Measurements from ENCODE around the gene ST3GAL2. TPM values are rescaled to one million over a fixed set of nuclear protein-coding genes. Genes with fewer than 3 reads are reported as not detected.

The ST3GAL2 gene
- total and polyA plus RNA-seq, 2 of the 4 experiments (the other 2 are of a cell fraction) = 17.4 to 17.7 TPM

GRCh38 chr16:70467113-70467512, 28.2 kb upstream of the ST3GAL2 start:
- peak overlapping the region; percentile 78 for H2AK9ac ChIP-seq (replicated peaks; ENCODE audit: low read depth, low read length, poor library complexity)
- peaks cover 2% of the 10 kb centered on the region; the same call in 1 of the 2 replicates for H3K4me1 ChIP-seq (ENCODE audit: control insufficient read depth, insufficient read depth, low read length)
- H2AFZ ChIP-seq (replicated peaks; ENCODE audit: low read length, poor library complexity) = no peak overlapping the region
- H3K14ac ChIP-seq (replicated peaks; ENCODE audit: low read depth, low read length) = no peak overlapping the region
- intact Hi-C loops (cut with micrococcal nuclease) (no loop called here), dilution Hi-C loops (cut with HindIII; ENCODE audit: low sequenced_read_pairs, unreplicated experiment) (no loop called here), in situ Hi-C loops (cut with MboI; ENCODE audit: low sequenced_read_pairs) (no loop called here)
- peaks cover 12% of the 10 kb centered on the region for H3K36me3 ChIP-seq (ENCODE audit: control insufficient read depth, insufficient read depth, low read length)
- H2AK5ac ChIP-seq (ENCODE audit: low read depth, low read length) = no peak overlapping the region
- DNase-seq (no peak), ATAC-seq (ENCODE audit: low read depth) (no peak)
- POLR2A ChIA-PET (ENCODE audit: unreplicated experiment) = no interaction called here
- no peak overlapping the region for H3K18ac ChIP-seq (ENCODE audit: low read depth, low read length)
- no peak overlapping the region for H2BK5ac ChIP-seq (ENCODE audit: low read depth, low read length, poor library complexity, severe bottlenecking)
- no peaks in the 10 kb centered on the region for H3K9me3 ChIP-seq (ENCODE audit: control insufficient read depth, insufficient read depth, low read length)
- 0 out of 2 replicates have a peak, but pooled peaks cover 2% of the 10 kb centered on the region for H3K9me1 ChIP-seq (ENCODE audit: insufficient read depth, low read length)
- no peak overlapping the region for H3K4ac ChIP-seq (ENCODE audit: low read depth, low read length)
- H4K20me1 ChIP-seq (ENCODE audit: insufficient read depth, low read length) = no peaks in the 10 kb centered on the region; the same call in 1 of the 2 replicates
- CTCF ChIA-PET = no interaction called here
- no peak overlapping the region for H3K9ac ChIP-seq (ENCODE audit: low read depth, low read length)
- H3K23ac ChIP-seq (ENCODE audit: low read depth, low read length) = no peak overlapping the region
- H2BK15ac ChIP-seq (ENCODE audit: low read depth, low read length) = no peak overlapping the region
- BruUV-seq (replicated peaks) = no TSS peak
- H3K4me3 ChIP-seq (ENCODE audit: insufficient read depth, low read depth, low read length) = no peak overlapping the region
- H3K79me1 ChIP-seq (ENCODE audit: low read depth in 1 of 2, low read length in 2 of 2) = no peaks in the 10 kb centered on the region
- no peak overlapping the region for H2BK120ac ChIP-seq (ENCODE audit: low read depth, low read length)
- H4K8ac ChIP-seq (ENCODE audit: low read depth in 2 of 2, low read length in 2 of 2) = no peak overlapping the region
- H4K5ac ChIP-seq (ENCODE audit: low read depth, low read length) = no peak overlapping the region
- H4K91ac ChIP-seq (ENCODE audit: insufficient read depth, low read depth, low read length) = no peak overlapping the region
- TF ChIP-seq, protein P1, sequence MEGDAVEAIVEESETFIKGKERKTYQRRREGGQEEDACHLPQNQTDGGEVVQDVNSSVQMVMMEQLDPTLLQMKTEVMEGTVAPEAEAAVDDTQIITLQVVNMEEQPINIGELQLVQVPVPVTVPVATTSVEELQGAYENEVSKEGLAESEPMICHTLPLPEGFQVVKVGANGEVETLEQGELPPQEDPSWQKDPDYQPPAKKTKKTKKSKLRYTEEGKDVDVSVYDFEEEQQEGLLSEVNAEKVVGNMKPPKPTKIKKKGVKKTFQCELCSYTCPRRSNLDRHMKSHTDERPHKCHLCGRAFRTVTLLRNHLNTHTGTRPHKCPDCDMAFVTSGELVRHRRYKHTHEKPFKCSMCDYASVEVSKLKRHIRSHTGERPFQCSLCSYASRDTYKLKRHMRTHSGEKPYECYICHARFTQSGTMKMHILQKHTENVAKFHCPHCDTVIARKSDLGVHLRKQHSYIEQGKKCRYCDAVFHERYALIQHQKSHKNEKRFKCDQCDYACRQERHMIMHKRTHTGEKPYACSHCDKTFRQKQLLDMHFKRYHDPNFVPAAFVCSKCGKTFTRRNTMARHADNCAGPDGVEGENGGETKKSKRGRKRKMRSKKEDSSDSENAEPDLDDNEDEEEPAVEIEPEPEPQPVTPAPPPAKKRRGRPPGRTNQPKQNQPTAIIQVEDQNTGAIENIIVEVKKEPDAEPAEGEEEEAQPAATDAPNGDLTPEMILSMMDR (conservative IDR thresholded peaks at IDR 0.05; ENCODE audit: low read depth, low read length) = no peak
- TF ChIP-seq, protein P2, sequence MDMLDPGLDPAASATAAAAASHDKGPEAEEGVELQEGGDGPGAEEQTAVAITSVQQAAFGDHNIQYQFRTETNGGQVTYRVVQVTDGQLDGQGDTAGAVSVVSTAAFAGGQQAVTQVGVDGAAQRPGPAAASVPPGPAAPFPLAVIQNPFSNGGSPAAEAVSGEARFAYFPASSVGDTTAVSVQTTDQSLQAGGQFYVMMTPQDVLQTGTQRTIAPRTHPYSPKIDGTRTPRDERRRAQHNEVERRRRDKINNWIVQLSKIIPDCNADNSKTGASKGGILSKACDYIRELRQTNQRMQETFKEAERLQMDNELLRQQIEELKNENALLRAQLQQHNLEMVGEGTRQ (IDR thresholded peaks at IDR 0.05; ENCODE audit: low read depth, low read length) = no peak
- TF ChIP-seq SMC3 (IDR thresholded peaks at IDR 0.05; ENCODE audit: low read depth, low read length) (no peak), ELK1 (IDR thresholded peaks at IDR 0.05; ENCODE audit: borderline replicate concordance, low read depth, low read length) (no peak), BHLHE40 (IDR thresholded peaks at IDR 0.05; ENCODE audit: low read depth, low read length) (no peak), MAZ (IDR thresholded peaks at IDR 0.05; ENCODE audit: borderline replicate concordance, low read depth, low read length) (no peak), RAD21 (IDR thresholded peaks at IDR 0.05; ENCODE audit: low read length) (no peak), MAFK (IDR thresholded peaks at IDR 0.05; ENCODE audit: low read depth, low read length) (no peak), NFE2L2 (IDR thresholded peaks at IDR 0.05; ENCODE audit: low read depth, low read length) (no peak), CEBPB (IDR thresholded peaks at IDR 0.05; ENCODE audit: low read depth, low read length) (no peak), FOS (IDR thresholded peaks at IDR 0.05; ENCODE audit: low read depth, low read length) (no peak), RFX5 (IDR thresholded peaks at IDR 0.05; ENCODE audit: low read depth, low read length) (no peak), CHD1 (IDR thresholded peaks at IDR 0.05; ENCODE audit: low read depth, low read length) (no peak), MXI1 (IDR thresholded peaks at IDR 0.05; ENCODE audit: borderline replicate concordance, low read depth, low read length) (no peak), RCOR1 (IDR thresholded peaks at IDR 0.05; ENCODE audit: insufficient replicate concordance, low read length) (no peak), POLR2A (IDR thresholded peaks at IDR 0.05; ENCODE audit: low read depth, low read length) (no peak)
- no peak overlapping the region for H3K56ac ChIP-seq (ENCODE audit: extremely low read depth, insufficient read depth, low read length)
- 20% methylated on average over 1 of the region's 11 CpGs; no CpG with 5 or more reads in 1 of the 2 experiments for WGBS, 2 experiments (ENCODE audit: extremely low coverage in 2 of 2, insufficient read length in 1 of 2)
- no peaks in the 10 kb centered on the region for H3K27me3 ChIP-seq (ENCODE audit: control insufficient read depth, insufficient read depth, low read length)
- no peak overlapping the region for H3K27ac ChIP-seq (ENCODE audit: insufficient read depth, low read length)
- no peak overlapping the region for H3K4me2 ChIP-seq (ENCODE audit: low read depth, low read length)
- no peak overlapping the region for H2BK20ac ChIP-seq (ENCODE audit: low read depth, low read length)

All from IMR-90 (cell line).